GM10248 (cell line): ENCODE results near the gene MOK.

Experiments
- CTCF ChIA-PET: fragments of 300-600 bp; sonication (Branson Sonifier 250); formaldehyde crosslinking; extraction: SDS; loops from one replicate; lab custom pipeline; 2021; ENCODE audit warnings: antibody characterized with exemption; lab: Yijun Ruan, JAX
- POLR2A ChIA-PET: fragments of 350-650 bp; sonication (Branson Sonifier 250); formaldehyde crosslinking; extraction: SDS; loops from one replicate; lab custom pipeline; 2020; ENCODE audit warnings: antibody characterized with exemption; lab: Yijun Ruan, JAX
- DNase-seq: peaks from one replicate; pipeline ENCODE4 v3.0.0; 2012; ENCODE audit errors: extremely low spot score
- TF ChIP-seq, protein P1 (sequence below): IDR thresholded peaks from 2 replicates; pipeline ENCODE4 v1.5.1; 2012; ENCODE audit warnings: mild to moderate bottlenecking, low read depth; ENCODE audit errors: extremely low read depth, missing control alignments, control extremely low read depth

The MOK gene

GRCh38 chr14:102226356-102227125, 78.4 kb downstream of the MOK start:
- CTCF ChIA-PET = no interaction called here
- DNase-seq = no peak
- TF ChIP-seq, protein P1, sequence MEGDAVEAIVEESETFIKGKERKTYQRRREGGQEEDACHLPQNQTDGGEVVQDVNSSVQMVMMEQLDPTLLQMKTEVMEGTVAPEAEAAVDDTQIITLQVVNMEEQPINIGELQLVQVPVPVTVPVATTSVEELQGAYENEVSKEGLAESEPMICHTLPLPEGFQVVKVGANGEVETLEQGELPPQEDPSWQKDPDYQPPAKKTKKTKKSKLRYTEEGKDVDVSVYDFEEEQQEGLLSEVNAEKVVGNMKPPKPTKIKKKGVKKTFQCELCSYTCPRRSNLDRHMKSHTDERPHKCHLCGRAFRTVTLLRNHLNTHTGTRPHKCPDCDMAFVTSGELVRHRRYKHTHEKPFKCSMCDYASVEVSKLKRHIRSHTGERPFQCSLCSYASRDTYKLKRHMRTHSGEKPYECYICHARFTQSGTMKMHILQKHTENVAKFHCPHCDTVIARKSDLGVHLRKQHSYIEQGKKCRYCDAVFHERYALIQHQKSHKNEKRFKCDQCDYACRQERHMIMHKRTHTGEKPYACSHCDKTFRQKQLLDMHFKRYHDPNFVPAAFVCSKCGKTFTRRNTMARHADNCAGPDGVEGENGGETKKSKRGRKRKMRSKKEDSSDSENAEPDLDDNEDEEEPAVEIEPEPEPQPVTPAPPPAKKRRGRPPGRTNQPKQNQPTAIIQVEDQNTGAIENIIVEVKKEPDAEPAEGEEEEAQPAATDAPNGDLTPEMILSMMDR = no peak
- POLR2A ChIA-PET = no interaction called here

- ChIA-PET POLR2A (no interaction called here), CTCF (no interaction called here)
- DNase-seq = no peak
- TF ChIP-seq, protein P1 = no peak
Observed at GRCh38 chr14:102225936-102226335, 79.0 kb downstream of the MOK start.

DNA sequence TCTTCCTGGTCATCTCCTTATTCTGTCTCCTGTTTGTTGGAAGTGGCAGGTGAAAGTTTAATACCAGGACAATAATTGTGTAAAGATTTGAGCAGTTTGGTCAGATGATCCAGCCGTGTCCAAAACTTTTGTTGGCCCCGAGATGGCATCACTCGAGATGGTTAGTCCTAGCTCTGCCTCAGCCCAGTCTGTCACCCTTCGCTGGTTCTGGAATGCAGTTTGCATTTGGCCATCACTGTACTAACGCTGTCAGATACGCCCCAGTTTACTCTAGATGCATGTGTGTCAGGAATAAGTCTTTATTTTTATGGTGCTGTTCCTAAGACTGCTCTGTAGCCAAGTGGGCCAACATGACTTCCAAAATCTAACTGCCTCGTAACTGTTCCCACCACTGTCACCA, 79.6 kb downstream of the MOK start:
- TF ChIP-seq, protein P1 = no peak
- ChIA-PET POLR2A (no interaction called here), CTCF (no interaction called here)
- no peak for DNase-seq

DNA sequence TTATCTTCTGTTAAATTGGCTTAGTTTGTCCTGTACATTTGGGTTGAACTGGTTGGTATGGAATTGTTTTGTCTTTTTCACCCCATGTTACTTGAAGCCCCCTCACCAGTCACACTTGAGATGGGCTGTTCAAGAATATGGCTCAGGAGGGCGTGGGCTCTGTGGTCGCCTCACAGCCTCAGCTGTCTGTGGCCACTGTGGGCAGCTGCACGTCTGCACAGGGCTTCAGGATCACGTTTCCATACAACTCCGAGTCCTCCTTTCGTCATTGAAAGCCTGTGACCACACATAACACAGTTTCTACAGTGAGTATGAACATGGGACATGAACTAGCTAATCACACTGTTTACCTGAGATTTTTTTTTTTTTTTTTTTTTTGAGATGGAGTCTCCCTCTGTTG, 81.3 kb downstream of the MOK start:
- DNase-seq = no peak
- POLR2A ChIA-PET = no interaction called here
- TF ChIP-seq, protein P1 = no peak
- CTCF ChIA-PET = no interaction called here

DNA sequence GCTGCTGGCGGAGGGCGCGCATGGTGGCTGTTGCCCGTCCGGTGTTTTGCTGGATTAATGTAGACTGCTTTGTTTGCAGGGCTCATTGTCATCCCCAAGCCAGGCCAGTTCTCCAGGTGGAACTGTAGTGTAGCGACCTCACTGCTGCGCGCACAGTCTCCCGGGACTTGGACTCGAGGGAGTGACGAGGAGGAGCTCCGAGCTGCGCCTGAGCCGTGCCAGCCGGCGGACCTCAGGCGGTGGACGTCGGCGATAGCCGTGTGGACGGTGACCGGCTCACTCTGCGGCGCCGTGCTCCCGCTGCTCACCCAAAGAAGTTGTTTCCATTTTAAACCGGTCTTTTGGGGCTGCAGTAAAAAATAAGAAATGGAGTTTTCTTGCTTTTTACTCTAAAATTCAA, 82.2 kb downstream of the MOK start:
- no peak for DNase-seq
- TF ChIP-seq, protein P1 = no peak
- ChIA-PET POLR2A (no interaction called here), CTCF (interaction anchor here (1.1 to 1.3 kb wide), 3 partner anchors 11 to 91 kb away, joined by 3 read pairs; no protein-coding TSS in a partner anchor)

GRCh38 chr14:102222009-102222575, 82.9 kb downstream of the MOK start:
- CTCF ChIA-PET = interaction anchor here (0.9 to 1.3 kb wide), 4 partner anchors 12 to 93 kb away, joined by 3 read pairs; no protein-coding TSS in a partner anchor
- TF ChIP-seq, protein P1 = no peak
- POLR2A ChIA-PET = no interaction called here
- no peak for DNase-seq
